ENCODE results near the gene ST3GAL5. TPM values are rescaled to one million over a fixed set of nuclear protein-coding genes. Genes with fewer than 3 reads are reported as not detected.
A peak's percentile ranks its signal among the peaks of the same experiment; 100 is the strongest.

The ST3GAL5 gene
- total RNA-seq, 2 experiments from 2014 or later: 21.1 to 21.5 TPM

DNA sequence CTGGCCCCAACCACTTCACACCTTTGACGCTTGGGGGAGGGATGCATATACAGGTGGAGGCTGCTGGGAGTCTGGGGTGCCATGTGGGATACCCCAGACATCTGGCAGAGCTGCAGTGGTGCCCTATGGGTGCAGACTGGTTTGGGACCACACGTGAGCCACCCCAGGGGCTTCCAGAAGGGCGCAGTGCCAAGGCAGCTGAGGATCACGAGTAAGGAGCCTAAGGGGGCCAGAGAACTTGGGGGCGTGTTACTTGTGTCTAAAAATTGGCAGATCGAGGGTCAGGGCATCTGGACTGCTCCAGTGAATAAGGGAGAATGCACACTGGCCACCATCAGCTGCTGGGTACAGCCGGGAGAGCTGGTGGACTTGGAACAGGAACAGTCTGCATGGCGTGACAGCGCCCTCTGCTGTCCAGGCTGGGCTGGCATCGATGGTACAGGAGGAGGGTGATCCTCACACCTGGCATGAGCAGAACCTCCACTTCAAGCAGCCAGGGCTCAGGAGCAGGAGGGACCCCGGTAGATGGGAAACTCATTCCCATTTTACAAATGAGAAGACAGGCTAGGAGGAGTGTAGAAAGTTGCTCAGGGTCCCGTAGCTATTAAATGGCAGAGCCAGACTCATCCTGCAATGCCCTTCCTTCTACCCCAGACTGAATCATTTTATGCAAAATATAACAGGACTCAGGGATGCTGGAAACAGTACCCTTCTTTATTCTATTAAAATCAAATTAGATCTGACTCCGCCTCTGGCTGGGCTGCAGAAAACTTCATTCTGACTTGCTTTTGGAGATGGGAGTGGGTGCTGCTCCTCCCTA, 74.6 kb downstream of the ST3GAL5 start:
- no peaks in the 10 kb centered on the region for H3K4me1 Mint-ChIP-seq (ENCODE audit: low read depth)
- peaks cover 9% of the 10 kb centered on the region for H3K27me3 Mint-ChIP-seq
- DNase-seq (peak; percentile 91), ATAC-seq (peak; percentile 98)
- no peaks in the 10 kb centered on the region for H3K36me3 Mint-ChIP-seq (ENCODE audit: low read depth)
- POLR2A ChIA-PET: interaction anchor here (1.2 kb wide), 1 partner anchor 90 kb away, joined by 4 read pairs; no protein-coding TSS in a partner anchor
- CTCF ChIA-PET: interaction anchor here (0.6 to 9.2 kb wide), 52 partner anchors 9 to 295 kb away, joined by 3 to 117 read pairs (median 4); partner anchors contain the start of gene ATOH8
- TF ChIP-seq CTCF (IDR thresholded peaks at IDR 0.05): peak; percentile 89
- no peak overlapping the region for H3K27ac Mint-ChIP-seq
- intact Hi-C loops (cut with micrococcal nuclease): loop anchor here (1.0 to 5.0 kb wide), 2 partner anchors 64 to 87 kb away; no protein-coding TSS in a partner anchor
- H3K9me3 Mint-ChIP-seq: no peaks in the 10 kb centered on the region
- no peak overlapping the region for H3K4me3 Mint-ChIP-seq

DNA sequence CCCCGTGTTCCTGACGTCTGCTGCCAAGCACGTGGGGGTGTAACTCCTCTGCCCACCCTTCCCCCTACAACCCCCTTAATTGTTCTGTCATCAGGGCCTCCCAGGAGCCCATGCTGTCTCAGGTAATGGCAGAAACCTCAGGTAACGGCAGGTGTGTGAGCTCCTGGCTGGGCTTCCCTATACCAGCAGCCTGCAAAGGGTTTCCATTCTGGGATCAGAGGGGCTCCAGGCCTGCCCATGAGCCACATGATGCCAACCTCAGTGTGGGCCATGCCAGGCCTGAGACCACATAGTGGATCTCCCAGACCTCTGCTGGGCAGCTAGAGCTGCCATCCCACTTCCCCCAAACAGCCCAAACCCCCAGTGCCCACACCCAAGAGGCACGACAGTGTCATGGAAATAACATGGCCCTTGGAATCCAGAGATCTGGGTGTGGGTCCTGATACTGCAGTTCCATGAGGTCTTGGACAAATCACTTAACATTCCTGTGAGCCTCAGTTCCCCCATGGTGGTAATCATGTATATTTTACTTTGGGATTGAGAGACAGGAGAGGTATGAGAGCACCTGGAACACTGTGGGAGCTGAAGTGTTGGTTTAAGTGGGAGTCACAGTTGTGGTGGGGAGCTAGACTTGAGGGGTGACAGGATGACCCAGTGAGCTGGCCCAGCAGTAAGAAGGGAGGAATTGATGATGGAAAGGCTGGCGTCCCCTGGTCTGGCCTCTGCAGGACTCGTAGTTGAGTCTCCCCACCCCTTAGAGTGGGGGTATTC, 75.4 kb downstream of the ST3GAL5 start:
- Mint-ChIP-seq H3K36me3 (ENCODE audit: low read depth) (no peaks in the 10 kb centered on the region), H3K27me3 (peaks cover 7% of the 10 kb centered on the region), H3K9me3 (no peaks in the 10 kb centered on the region), H3K27ac (no peak overlapping the region), H3K4me1 (ENCODE audit: low read depth) (no peaks in the 10 kb centered on the region), H3K4me3 (no peak overlapping the region)
- intact Hi-C loops (cut with micrococcal nuclease): loop anchor here (5.0 kb wide), 1 partner anchor 86 kb away; no protein-coding TSS in a partner anchor
- ChIA-PET POLR2A (interaction anchor here (1.2 kb wide), 1 partner anchor 89 kb away, joined by 4 read pairs; no protein-coding TSS in a partner anchor), CTCF (interaction anchor here (0.6 to 9.2 kb wide), 49 partner anchors 9 to 296 kb away, joined by 3 to 117 read pairs (median 5); partner anchors contain the start of gene ATOH8)
- DNase-seq (no peak), ATAC-seq (no peak)
- no peak for TF ChIP-seq CTCF (IDR thresholded peaks at IDR 0.05)

GRCh38 chr2:85812094-85812735, 76.6 kb downstream of the ST3GAL5 start:
- POLR2A ChIA-PET: no interaction called here
- intact Hi-C loops (cut with micrococcal nuclease): loop anchor here (5.0 kb wide), 1 partner anchor 85 kb away; no protein-coding TSS in a partner anchor

More at GRCh38 chr2:85812094-85812735, 76.6 kb downstream of the ST3GAL5 start:
- H3K36me3 Mint-ChIP-seq (ENCODE audit: low read depth): no peaks in the 10 kb centered on the region
- H3K4me1 Mint-ChIP-seq (ENCODE audit: low read depth): no peaks in the 10 kb centered on the region
- H3K9me3 Mint-ChIP-seq: no peaks in the 10 kb centered on the region
- H3K27ac Mint-ChIP-seq: no peak overlapping the region
- peaks cover 6% of the 10 kb centered on the region for H3K27me3 Mint-ChIP-seq
- CTCF ChIA-PET: interaction anchor here (0.7 to 9.2 kb wide), 8 partner anchors 9 to 224 kb away, joined by 3 to 117 read pairs (median 12); partner anchors contain the start of gene ATOH8
- ATAC-seq (no peak), DNase-seq (no peak)
- no peak overlapping the region for H3K4me3 Mint-ChIP-seq
- TF ChIP-seq CTCF (IDR thresholded peaks at IDR 0.05): no peak
